AG04449 (cell line): ENCODE results near the gene TCEA3.

Experiments
- CTCF ChIA-PET: fragments of 350-600 bp; formaldehyde crosslinking; extraction: SDS; loops from one replicate; lab custom pipeline; 2021; ENCODE audit warnings: antibody characterized with exemption; lab: Yijun Ruan, JAX
- POLR2A ChIA-PET: fragments of 400-600, 350-600 bp; formaldehyde crosslinking; extraction: SDS; loops from one replicate; lab custom pipeline; 2020; ENCODE audit warnings: antibody characterized with exemption, inconsistent platforms; lab: Yijun Ruan, JAX
- DNase-seq: peaks from one replicate; pipeline ENCODE4 v3.0.0-alpha.2; 2010; ENCODE audit warnings: low read depth, low spot score
- H3K4me3 ChIP-seq: 2 replicates; pipeline ENCODE4 v1.5.1; 2011; ENCODE audit warnings: low read depth, mild to moderate bottlenecking, control low read depth, low read length
- CTCF ChIP-seq: IDR thresholded peaks from one replicate; pipeline ENCODE4 v1.5.1; 2011; ENCODE audit warnings: mild to moderate bottlenecking, moderate library complexity, low read length, control low read depth, inconsistent platforms; ENCODE audit not compliant: insufficient read depth; ENCODE audit errors: missing control alignments

Gene TCEA3

DNA sequence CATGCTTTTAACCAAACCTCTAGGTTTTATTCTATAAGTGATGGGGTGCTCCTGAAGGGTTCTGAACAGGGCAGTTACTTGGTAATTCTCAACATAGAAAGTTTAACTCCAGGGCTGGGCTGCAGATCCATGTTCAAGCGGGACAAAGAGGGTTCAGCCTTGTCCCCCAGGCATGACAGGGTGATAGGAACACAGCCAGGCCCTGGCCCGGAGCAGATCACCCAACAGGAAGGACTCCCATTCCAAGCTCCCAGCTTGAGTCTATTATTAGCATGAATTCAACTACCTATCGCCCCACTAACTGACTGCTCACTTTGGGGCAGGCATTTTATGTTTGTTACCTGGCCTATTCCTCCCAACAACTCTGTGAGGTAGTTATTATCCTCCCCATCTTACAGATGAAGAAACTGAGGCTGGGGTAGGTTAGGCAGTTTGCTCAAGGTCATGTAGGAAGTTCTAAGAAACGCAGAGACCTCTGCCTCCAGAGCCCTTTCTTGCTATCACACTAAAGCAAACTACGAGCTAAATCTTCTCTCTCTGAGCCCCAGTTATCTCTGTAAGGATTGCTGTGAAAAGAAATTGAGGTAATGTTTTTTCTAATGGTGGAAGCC, 44.9 kb upstream of the TCEA3 start:
- H3K4me3 ChIP-seq: no peak overlapping the region
- no peak for DNase-seq
- no peak for TF ChIP-seq CTCF
- POLR2A ChIA-PET: no interaction called here
- CTCF ChIA-PET: interaction anchor here (0.6 to 1.3 kb wide), 2 partner anchors 27 to 165 kb away, joined by 3 read pairs; no protein-coding TSS in a partner anchor

GRCh38 chr1:23466423-23466989, 42.0 kb upstream of the TCEA3 start:
- POLR2A ChIA-PET: no interaction called here
- no peak for DNase-seq
- no peak overlapping the region for H3K4me3 ChIP-seq
- no peak for TF ChIP-seq CTCF
- CTCF ChIA-PET: interaction anchor here (1.1 to 1.3 kb wide), 2 partner anchors 8 to 22 kb away, joined by 3 read pairs; no protein-coding TSS in a partner anchor

DNA sequence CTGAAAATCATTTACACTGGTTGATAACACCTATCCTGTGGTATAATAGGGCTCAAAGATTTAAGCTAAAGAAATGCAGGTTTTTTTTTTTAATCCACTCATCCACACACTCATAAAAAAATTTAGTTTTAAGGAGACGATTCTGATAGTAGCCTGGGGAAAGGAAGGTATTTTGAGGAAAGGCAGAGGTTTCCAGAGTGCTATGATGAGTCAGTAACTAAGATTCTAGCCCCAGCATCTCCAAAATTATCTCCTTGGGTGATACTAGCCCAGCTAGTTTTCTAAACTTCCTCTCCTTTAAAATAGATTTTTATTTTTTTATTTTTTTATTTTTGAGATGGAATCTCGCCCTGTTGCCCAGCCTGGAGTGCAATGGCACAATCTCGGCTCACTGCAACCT, 38.7 kb upstream of the TCEA3 start:
- H3K4me3 ChIP-seq: no peak overlapping the region
- TF ChIP-seq CTCF: no peak
- DNase-seq: no peak
- ChIA-PET POLR2A (interaction anchor here (0.6 kb wide), 1 partner anchor 39 kb away, joined by 4 read pairs; no protein-coding TSS in a partner anchor), CTCF (interaction anchor here (1.7 kb wide), 1 partner anchor 34 kb away, joined by 10 read pairs; no protein-coding TSS in a partner anchor)

DNA sequence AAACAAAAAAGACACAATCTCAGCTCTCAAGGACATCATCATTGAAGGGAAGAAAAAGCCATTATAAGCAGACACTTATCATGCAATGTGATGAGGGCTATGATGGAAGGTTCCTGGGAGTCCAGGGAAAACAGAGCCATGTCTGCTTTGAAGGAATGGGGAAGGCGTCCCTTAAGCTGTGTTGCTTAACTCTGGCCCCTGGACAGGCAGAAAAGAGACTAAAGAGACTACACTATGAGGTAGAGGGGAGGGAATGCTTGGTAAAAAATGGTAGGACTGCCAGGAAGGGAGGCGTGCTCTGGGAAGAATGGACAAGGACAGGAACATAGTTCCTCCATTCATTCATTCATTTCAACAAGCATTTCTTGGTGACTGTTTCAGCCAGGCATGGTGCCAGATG, 38.2 kb upstream of the TCEA3 start:
- TF ChIP-seq CTCF: no peak
- DNase-seq: no peak
- CTCF ChIA-PET: interaction anchor here (1.7 kb wide), 1 partner anchor 34 kb away, joined by 10 read pairs; no protein-coding TSS in a partner anchor
- POLR2A ChIA-PET: interaction anchor here (0.6 kb wide), 1 partner anchor 39 kb away, joined by 4 read pairs; no protein-coding TSS in a partner anchor
- no peak overlapping the region for H3K4me3 ChIP-seq

GRCh38 chr1:23461050-23461449, 36.5 kb upstream of the TCEA3 start:
- no peak for DNase-seq
- ChIA-PET POLR2A (no interaction called here), CTCF (interaction anchor here (1.3 to 1.5 kb wide), 2 partner anchors 12 to 23 kb away, joined by 3 read pairs; partner anchors contain the start of gene ASAP3)
- H3K4me3 ChIP-seq: no peak overlapping the region
- TF ChIP-seq CTCF: no peak

GRCh38 chr1:23460519-23460918, 36.0 kb upstream of the TCEA3 start:
- CTCF ChIA-PET: interaction anchor here (1.5 kb wide), 1 partner anchor 11 kb away, joined by 3 read pairs; no protein-coding TSS in a partner anchor

More at GRCh38 chr1:23460519-23460918, 36.0 kb upstream of the TCEA3 start:
- DNase-seq: no peak
- TF ChIP-seq CTCF: no peak
- POLR2A ChIA-PET: interaction anchor here (0.6 kb wide), 1 partner anchor 297 kb away, joined by 3 read pairs; no protein-coding TSS in a partner anchor
- no peak overlapping the region for H3K4me3 ChIP-seq
